Heart left ventricle (tissue), 13 donors: Measurements from ENCODE around the gene IDH3G.

Experiments used
- CTCF ChIP-seq, 12 donors: fragments of 200-600 bp; sonication (generic) in 4 of 12; IDR thresholded peaks; one replicate each; pipeline versions ENCODE4 v1.5.0 to v1.8.0; 2018 to 2022; ENCODE audit warnings: antibody characterized with exemption in 12 of 12, mild to moderate bottlenecking in 5 of 12
- POLR2A ChIP-seq, 2 donors: fragments of 450-650 bp; IDR thresholded peaks; one replicate each; pipeline ENCODE4 v1.6.1; 2017; ENCODE audit warnings: antibody characterized with exemption in 2 of 2, mild to moderate bottlenecking in 2 of 2, moderate library complexity in 2 of 2
- donor health status: ischemic (EF 13 %, LVEDD 7.1; RV severe dilation, severe dysfunction).
- donor health status: DM: no; HTN: yes; CAD: no.
- donor health status: DM: no; HTN: no; CAD: no.
- donor health status: ischemic (EF 25% LVEDD 6.9; RV normal size, moderate dysfunction).
- donor health status: ischemic (EF 25% LVEDD 5.7; RV mildly dilated, moderate dysfunction).
- donor health status: ischemic (EF 35%, LVEDD 5.7; RV mildly dilated, moderate dysfunction).
- donor health status: nonischemic (EF 11% LVEDD 7.7; RV severe dilation, severe dysfunction).
- donor health status: DM: yes; HTN: yes; CAD: no.
- donor health status: PGD.
- donor health status: ischemic (EF 29% LVEDD 5.4; RV normal size, mild dysfunction).
- donor health status: nonischemic (EF 23%, LVEDD 6.1; RV moderate dilation, normal function).

DNA sequence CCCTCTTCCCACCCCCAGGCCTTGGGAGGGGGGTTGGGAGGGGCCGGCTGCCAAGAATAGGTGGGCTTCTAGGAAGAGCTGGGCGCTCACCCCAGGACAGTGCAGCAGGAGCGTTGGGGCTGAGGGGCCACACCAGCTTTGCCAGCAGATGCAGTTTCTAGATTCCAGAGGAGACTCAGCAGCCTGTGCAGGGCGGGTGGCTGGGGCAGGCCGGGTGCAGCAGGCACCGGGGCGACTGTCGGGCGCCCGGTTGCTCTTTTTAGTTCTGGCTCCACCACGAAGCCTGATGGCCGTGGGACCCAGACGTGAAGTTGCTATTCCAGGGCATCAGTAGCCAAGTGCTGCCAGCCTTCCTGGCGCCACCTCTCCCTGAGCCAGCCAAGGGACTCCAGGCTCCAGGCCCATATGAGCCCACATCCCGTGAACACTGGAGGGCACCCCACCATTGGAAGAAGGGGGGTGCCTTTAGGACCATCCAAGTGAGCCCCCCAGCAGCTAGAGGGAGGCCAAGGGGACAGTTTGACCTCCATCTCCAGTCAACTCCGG is 6.1 kb upstream of the IDH3G start:
- TF ChIP-seq CTCF (IDR thresholded peaks at IDR 0.05) (no peak), POLR2A (IDR thresholded peaks at IDR 0.05) (no peak)
